Ectodermal cell (in vitro differentiated cells): ENCODE measurements around the gene GAN.

Experiments
- H3K27ac ChIP-seq: 2 replicates; pipeline ENCODE4 v1.7.0; 2013; ENCODE audit warnings: mild to moderate bottlenecking, low read depth, low read length; ENCODE audit not compliant: insufficient read depth, poor library complexity, severe bottlenecking
- H3K27me3 ChIP-seq: 2 replicates; pipeline ENCODE4 v1.7.0; 2013; ENCODE audit warnings: mild to moderate bottlenecking, low read length; ENCODE audit not compliant: insufficient read depth, control insufficient read depth, poor library complexity, severe bottlenecking
- H3K36me3 ChIP-seq: one replicate; pipeline ENCODE4 v1.7.0; 2013; ENCODE audit warnings: low read length; ENCODE audit not compliant: control insufficient read depth, insufficient read depth
- H3K4me1 ChIP-seq: one replicate; pipeline ENCODE4 v1.7.0; 2013; ENCODE audit warnings: low read length; ENCODE audit not compliant: control insufficient read depth, insufficient read depth
- H3K4me3 ChIP-seq: 2 replicates; pipeline ENCODE4 v1.7.0; 2013; ENCODE audit warnings: low read depth, low read length, control low read depth; ENCODE audit not compliant: insufficient read depth
- H3K9me3 ChIP-seq: 2 replicates; pipeline ENCODE4 v1.7.0; 2013; ENCODE audit warnings: mild to moderate bottlenecking, low read length, moderate library complexity; ENCODE audit not compliant: control insufficient read depth
- WGBS, 2 experiments: methylation state at CpG; one replicate each; pipeline ENCODE4 v1.1.7; 2013; ENCODE audit warnings: missing lambda C conversion rate in 2 of 2; 5-methylcytosine and 5-hydroxymethylcytosine counted together

GAN gene

GRCh38 chr16:81371106-81371505 is 56.3 kb downstream of the GAN start:
- Histone ChIP-seq H3K27me3 (no peaks in the 10 kb centered on the region), H3K4me1 (no peaks in the 10 kb centered on the region), H3K4me3 (no peak overlapping the region), H3K9me3 (no peaks in the 10 kb centered on the region), H3K27ac (no peak overlapping the region), H3K36me3 (no peaks in the 10 kb centered on the region)
- WGBS, 2 experiments, result 94 to 100% methylated on average over 1 of the region's 1 CpG

GRCh38 chr16:81374550-81374949 is 59.8 kb downstream of the GAN start:
- no peak overlapping the region for H3K4me3 ChIP-seq
- no peak overlapping the region for H3K27ac ChIP-seq
- 72 to 79% methylated on average over 3 of the region's 3 CpGs for WGBS, 2 experiments
- no peaks in the 10 kb centered on the region for H3K9me3 ChIP-seq
- no peaks in the 10 kb centered on the region for H3K4me1 ChIP-seq
- no peaks in the 10 kb centered on the region for H3K27me3 ChIP-seq
- H3K36me3 ChIP-seq, result no peaks in the 10 kb centered on the region

GRCh38 chr16:81376880-81377279 is 62.1 kb downstream of the GAN start:
- Histone ChIP-seq H3K4me1 (no peaks in the 10 kb centered on the region), H3K36me3 (no peaks in the 10 kb centered on the region), H3K9me3 (no peaks in the 10 kb centered on the region), H3K27me3 (no peaks in the 10 kb centered on the region), H3K27ac (no peak overlapping the region), H3K4me3 (no peak overlapping the region)
- 95 to 96% methylated on average over 7 of the region's 7 CpGs for whole genome bisulfite sequencing, 2 experiments

GRCh38 chr16:81378049-81378448 is 63.3 kb downstream of the GAN start:
- WGBS, 2 experiments, result 90 to 94% methylated on average over 4 of the region's 4 CpGs
- Histone ChIP-seq H3K9me3 (no peaks in the 10 kb centered on the region), H3K4me1 (no peaks in the 10 kb centered on the region), H3K36me3 (no peaks in the 10 kb centered on the region), H3K4me3 (no peak overlapping the region), H3K27ac (no peak overlapping the region), H3K27me3 (no peaks in the 10 kb centered on the region)

GRCh38 chr16:81380932-81381331 is 66.2 kb downstream of the GAN start:
- Histone ChIP-seq H3K27me3 (no peaks in the 10 kb centered on the region), H3K36me3 (no peaks in the 10 kb centered on the region), H3K9me3 (no peaks in the 10 kb centered on the region), H3K27ac (no peak overlapping the region), H3K4me1 (no peaks in the 10 kb centered on the region), H3K4me3 (no peak overlapping the region)
- WGBS, 2 experiments, result 97 to 99% methylated on average over 3 of the region's 3 CpGs

- Histone ChIP-seq H3K4me3 (no peak overlapping the region), H3K9me3 (no peaks in the 10 kb centered on the region), H3K27ac (no peak overlapping the region), H3K4me1 (no peaks in the 10 kb centered on the region), H3K36me3 (no peaks in the 10 kb centered on the region), H3K27me3 (no peaks in the 10 kb centered on the region)
These were observed 69.2 kb downstream of the GAN start for GRCh38 chr16:81384006-81384405.

GRCh38 chr16:81385031-81385756 is 70.4 kb downstream of the GAN start:
- Histone ChIP-seq H3K4me1 (no peaks in the 10 kb centered on the region), H3K9me3 (no peaks in the 10 kb centered on the region), H3K4me3 (no peak overlapping the region), H3K27ac (no peak overlapping the region), H3K27me3 (no peaks in the 10 kb centered on the region), H3K36me3 (no peaks in the 10 kb centered on the region)
- WGBS, 2 experiments, result 89 to 93% methylated on average over 3 to 4 of the region's 4 CpGs

GRCh38 chr16:81388357-81388756 is 73.6 kb downstream of the GAN start:
- Histone ChIP-seq H3K4me1 (no peaks in the 10 kb centered on the region), H3K27ac (no peak overlapping the region), H3K9me3 (no peaks in the 10 kb centered on the region), H3K4me3 (no peak overlapping the region), H3K27me3 (no peaks in the 10 kb centered on the region), H3K36me3 (no peaks in the 10 kb centered on the region)
- 93 to 94% methylated on average over 14 of the region's 14 CpGs for WGBS, 2 experiments

- H3K36me3 ChIP-seq, result no peaks in the 10 kb centered on the region
- H3K27me3 ChIP-seq, result no peaks in the 10 kb centered on the region
- no peaks in the 10 kb centered on the region for H3K9me3 ChIP-seq
- H3K4me1 ChIP-seq, result no peaks in the 10 kb centered on the region
- no peak overlapping the region for H3K4me3 ChIP-seq
- 94 to 96% methylated on average over 10 of the region's 10 CpGs for WGBS, 2 experiments
- no peak overlapping the region for H3K27ac ChIP-seq
These were observed 76.1 kb downstream of the GAN start for GRCh38 chr16:81390840-81391239.

- 96% methylated on average over 6 of the region's 6 CpGs for WGBS, 2 experiments
- Histone ChIP-seq H3K4me3 (no peak overlapping the region), H3K9me3 (no peaks in the 10 kb centered on the region), H3K27ac (no peak overlapping the region), H3K4me1 (no peaks in the 10 kb centered on the region), H3K27me3 (no peaks in the 10 kb centered on the region), H3K36me3 (no peaks in the 10 kb centered on the region)
These were observed 77.2 kb downstream of the GAN start for GRCh38 chr16:81392011-81392410.

- Histone ChIP-seq H3K36me3 (no peaks in the 10 kb centered on the region), H3K27me3 (no peaks in the 10 kb centered on the region), H3K27ac (no peak overlapping the region), H3K4me1 (no peaks in the 10 kb centered on the region), H3K4me3 (no peak overlapping the region), H3K9me3 (no peaks in the 10 kb centered on the region)
- 92 to 95% methylated on average over 7 of the region's 7 CpGs for WGBS, 2 experiments
These were observed 79.7 kb downstream of the GAN start for GRCh38 chr16:81394416-81394815.
